Measurements from ENCODE around the gene CARD9. TPM values are rescaled to one million over a fixed set of nuclear protein-coding genes. Genes with fewer than 3 reads are reported as not detected.
A peak's percentile ranks its signal among the peaks of the same experiment; 100 is the strongest.

The CARD9 gene
- total and polyA plus RNA-seq, 2 of the 4 experiments (the other 2 are of a cell fraction) = 0.36 to 1.9 TPM

DNA sequence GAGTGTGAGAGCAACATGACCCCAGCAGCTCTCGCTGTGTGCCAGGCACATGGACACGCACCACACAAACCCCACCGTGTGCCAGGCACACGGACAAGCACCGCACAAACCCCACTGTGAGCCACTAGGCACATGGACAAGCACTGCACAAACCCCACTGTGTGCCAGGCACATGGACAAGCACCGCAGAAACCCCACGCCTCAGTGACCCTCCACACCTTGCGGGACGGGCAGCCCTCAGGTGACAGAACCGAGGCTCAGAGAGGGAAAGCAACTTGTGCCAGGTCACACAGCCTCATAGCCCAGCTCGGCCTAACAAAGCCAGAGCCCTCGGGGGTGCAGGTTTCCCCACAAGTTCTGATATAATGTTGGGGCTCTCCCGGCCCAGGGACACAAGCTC, 48.1 kb downstream of the CARD9 start:
- Histone ChIP-seq H2AK9ac (replicated peaks; ENCODE audit: low read depth, low read length, poor library complexity) (peak overlapping the region; percentile 75), H4K5ac (ENCODE audit: low read depth, low read length) (peak overlapping the region; percentile 71), H3K4me3 (ENCODE audit: insufficient read depth, low read depth, low read length) (no peak overlapping the region), H4K8ac (ENCODE audit: low read depth in 2 of 2, low read length in 2 of 2) (peak overlapping the region; percentile 97 to 99; a peak in 3 of 4 replicates), H3K4me2 (ENCODE audit: low read depth, low read length) (no peak overlapping the region; the same call in 1 of the 2 replicates), H3K9me3 (ENCODE audit: control insufficient read depth, insufficient read depth, low read length) (peaks cover 2% of the 10 kb centered on the region; the same call in 1 of the 2 replicates), H3K9me1 (ENCODE audit: insufficient read depth, low read length) (peaks cover 5% of the 10 kb centered on the region; the same call in 1 of the 2 replicates), H3K56ac (ENCODE audit: extremely low read depth, insufficient read depth, low read length) (no peak overlapping the region), H3K36me3 (ENCODE audit: control insufficient read depth, insufficient read depth, low read length) (peaks cover 4% of the 10 kb centered on the region; the same call in 1 of the 2 replicates), H3K18ac (ENCODE audit: low read depth, low read length) (peak overlapping the region; percentile 64), H2BK120ac (ENCODE audit: low read depth, low read length) (peak overlapping the region; percentile 91), H3K4ac (ENCODE audit: low read depth, low read length) (peak overlapping the region; percentile 100), H2AK5ac (ENCODE audit: low read depth, low read length) (peak overlapping the region; percentile 98), H3K27ac (ENCODE audit: insufficient read depth, low read length) (peak overlapping the region; percentile 92), H4K20me1 (ENCODE audit: insufficient read depth, low read length) (peaks cover 21% of the 10 kb centered on the region), H3K9ac (ENCODE audit: low read depth, low read length) (peak overlapping the region; percentile 60), H4K91ac (ENCODE audit: insufficient read depth, low read depth, low read length) (peak overlapping the region; percentile 99), H3K4me1 (ENCODE audit: control insufficient read depth, insufficient read depth, low read length) (peaks cover 29% of the 10 kb centered on the region), H3K14ac (replicated peaks; ENCODE audit: low read depth, low read length) (peak overlapping the region; percentile 69), H2AFZ (replicated peaks; ENCODE audit: low read length, poor library complexity) (peak overlapping the region; percentile 3), H3K27me3 (ENCODE audit: control insufficient read depth, insufficient read depth, low read length) (no peaks in the 10 kb centered on the region), H3K23ac (ENCODE audit: low read depth, low read length) (peak overlapping the region; percentile 66), H2BK20ac (ENCODE audit: low read depth, low read length) (peak overlapping the region; percentile 77), H3K79me1 (ENCODE audit: low read depth in 1 of 2, low read length in 2 of 2) (peaks cover 3 to 14% of the 10 kb centered on the region in 2 experiments; a peak in 1 of 4 replicates), H2BK15ac (ENCODE audit: low read depth, low read length) (peak overlapping the region; percentile 84; the same call in 2 of the 3 replicates), H2BK5ac (ENCODE audit: low read depth, low read length, poor library complexity, severe bottlenecking) (peak overlapping the region; percentile 43)
- TF ChIP-seq CTCF (conservative IDR thresholded peaks at IDR 0.05; ENCODE audit: low read depth, low read length) = no peak
- ChIA-PET POLR2A (ENCODE audit: unreplicated experiment) (no interaction called here), CTCF (no interaction called here)
- dilution Hi-C loops (cut with HindIII; ENCODE audit: low sequenced_read_pairs, unreplicated experiment) = no loop called here
- WGBS, 2 experiments (ENCODE audit: extremely low coverage in 2 of 2, insufficient read length in 1 of 2) = 86% methylated on average over 6 of the region's 13 CpGs; no CpG with 5 or more reads in 1 of the 2 experiments
- no peak for ATAC-seq (ENCODE audit: low read depth)
- in situ Hi-C loops (cut with MboI; ENCODE audit: low sequenced_read_pairs) = no loop called here
- no TSS peak for BruUV-seq (replicated peaks)
- intact Hi-C loops (cut with micrococcal nuclease) = loop anchor here (5.0 kb wide), 1 partner anchor 77 kb away; the partner anchor contains the start of gene SNAPC4
- DNase-seq = no peak

Data from IMR-90 (cell line).